SK-N-SH (cell line): ENCODE results near the gene TMCC3. TPM values are rescaled to one million over a fixed set of nuclear protein-coding genes. Genes with fewer than 3 reads are reported as not detected.

Experiments
- CTCF ChIA-PET: fragments of 300-600, 350-600 bp; formaldehyde crosslinking; extraction: SDS; loops from one replicate; lab custom pipeline; 2021; lab: Yijun Ruan, JAX
- POLR2A ChIA-PET: fragments of 350-600 bp; sonication (Branson Sonifier 250); formaldehyde crosslinking; extraction: SDS; loops from one replicate; lab custom pipeline; 2020; ENCODE audit warnings: antibody characterized with exemption, inconsistent platforms; lab: Yijun Ruan, JAX
- DNase-seq: peaks from one replicate; pipeline ENCODE4 v3.0.0; 2012
- H2AFZ ChIP-seq: fragments of 200-600 bp; sonication (generic); 2 replicates; pipeline ENCODE4 v1.8.1; 2016; ENCODE audit warnings: antibody characterized with exemption, mild to moderate bottlenecking, low read depth
- H3F3A ChIP-seq: fragments of 200-600 bp; sonication (generic); replicated peaks from 2 replicates; pipeline ENCODE3; 2016; ENCODE audit warnings: antibody characterized with exemption, mild to moderate bottlenecking; ENCODE audit not compliant: insufficient read depth
- H3K27ac ChIP-seq, 2 experiments: fragments of 200-500 bp in 1 of 2; fragments of 200-600 bp in 1 of 2; sonication (Bioruptor generic) in 1 of 2; sonication (generic), shearing (Covaris generic) in 1 of 2; 2 replicates each; pipeline versions ENCODE4 v1.5.1 to v1.6.1; 2014 to 2016; ENCODE audit warnings: low read depth in 2 of 2, inconsistent platforms in 1 of 2, low read length in 1 of 2, mild to moderate bottlenecking in 1 of 2, mixed read lengths in 1 of 2
- H3K27me3 ChIP-seq: fragments of 200-600 bp; sonication (generic), shearing (Covaris generic); 2 replicates; pipeline ENCODE4 v1.6.1; 2016; ENCODE audit warnings: mixed run types; ENCODE audit not compliant: insufficient read depth
- H3K36me3 ChIP-seq, 2 experiments: fragments of 200-500 bp in 1 of 2; fragments of 200-600 bp in 1 of 2; sonication (Bioruptor generic) in 1 of 2; sonication (generic) in 1 of 2; replicated peaks in 1 of 2; 2 replicates each; pipeline versions ENCODE3 to v1.5.1; 2014 to 2016; ENCODE audit warnings: low read length in 1 of 2, mild to moderate bottlenecking in 1 of 2; ENCODE audit not compliant: insufficient read depth in 2 of 2, control insufficient read depth in 1 of 2
- H3K4me1 ChIP-seq, 2 experiments: fragments of 200-500 bp in 1 of 2; fragments of 200-600 bp in 1 of 2; sonication (Bioruptor generic) in 1 of 2; sonication (generic), shearing (Covaris generic) in 1 of 2; 2 replicates each; pipeline versions ENCODE4 v1.5.1 to v1.6.1; 2014 to 2016; ENCODE audit warnings: low read depth in 1 of 2, low read length in 1 of 2, mixed run types in 1 of 2; ENCODE audit not compliant: insufficient read depth in 2 of 2, control insufficient read depth in 1 of 2
- H3K4me2 ChIP-seq: fragments of 200-600 bp; sonication (generic), shearing (Covaris generic); 2 replicates; pipeline ENCODE4 v1.6.1; 2017; ENCODE audit warnings: mixed run types
- H3K4me3 ChIP-seq, 2 experiments: fragments of 200-500 bp in 1 of 2; fragments of 200-600 bp in 1 of 2; sonication (Bioruptor generic) in 1 of 2; sonication (generic), shearing (Covaris generic) in 1 of 2; 2 replicates each; pipeline versions ENCODE4 v1.5.1 to v1.8.1; 2014 to 2016; ENCODE audit warnings: low read depth in 2 of 2, inconsistent platforms in 1 of 2, low read length in 1 of 2, mild to moderate bottlenecking in 1 of 2, mixed read lengths in 1 of 2, moderate library complexity in 1 of 2
- H3K79me2 ChIP-seq: fragments of 200-600 bp; sonication (generic); 2 replicates; pipeline ENCODE4 v1.8.1; 2017; ENCODE audit warnings: mild to moderate bottlenecking; ENCODE audit not compliant: insufficient read depth
- H3K9ac ChIP-seq: fragments of 200-600 bp; sonication (generic); 2 replicates; pipeline ENCODE4 v1.6.1; 2017; ENCODE audit warnings: mixed run types
- H3K9me2 ChIP-seq: fragments of 200-600 bp; sonication (generic); 2 replicates; pipeline ENCODE4 v1.6.1; 2017; ENCODE audit warnings: mixed run types
- H3K9me3 ChIP-seq: fragments of 200-600 bp; sonication (generic); 2 replicates; pipeline ENCODE4 v1.6.1; 2017; ENCODE audit warnings: mixed run types, mild to moderate bottlenecking, moderate library complexity
- H4K20me1 ChIP-seq: fragments of 200-600 bp; sonication (generic); 2 replicates; pipeline ENCODE4 v1.6.1; 2017; ENCODE audit warnings: mild to moderate bottlenecking, mixed run types; ENCODE audit not compliant: insufficient read depth
- CTCF ChIP-seq: fragments of 200-600 bp; sonication (generic); IDR thresholded peaks from 2 replicates; pipeline ENCODE4 v1.6.1; 2017; ENCODE audit warnings: antibody characterized with exemption, mild to moderate bottlenecking, moderate library complexity
- ELF1 ChIP-seq: IDR thresholded peaks from 2 replicates; pipeline ENCODE4 v1.4.0; 2012
- EP300 ChIP-seq, 2 experiments: IDR thresholded peaks; 2 replicates each; pipeline versions ENCODE4 v1.4.0 to v1.6.1; 2012; ENCODE audit warnings: borderline replicate concordance in 1 of 2, low read depth in 1 of 2, low read length in 1 of 2
- EZH2phosphoT487 ChIP-seq: fragments of 200-600 bp; sonication (generic); IDR thresholded peaks from 2 replicates; pipeline ENCODE4 v1.6.1; 2017; ENCODE audit warnings: low read depth, mixed run types, mild to moderate bottlenecking, antibody characterized with exemption, moderate library complexity, borderline replicate concordance
- GATA2 ChIP-seq: sonication (generic); formaldehyde crosslinking; IDR thresholded peaks from 2 replicates; pipeline ENCODE4 v1.5.0; 2020; ENCODE audit warnings: mild to moderate bottlenecking, missing genetic modification reagents
- MAX ChIP-seq: IDR thresholded peaks from 2 replicates; pipeline ENCODE4 v1.4.0; 2012; ENCODE audit warnings: low read depth
- NFIC ChIP-seq: IDR thresholded peaks from 2 replicates; pipeline ENCODE4 v1.4.0; 2012; ENCODE audit warnings: borderline replicate concordance
- PBX3 ChIP-seq: IDR thresholded peaks from 2 replicates; pipeline ENCODE4; 2012
- POLR2AphosphoS5 ChIP-seq: IDR thresholded peaks from 2 replicates; pipeline ENCODE4 v1.6.1; 2012; ENCODE audit warnings: low read depth, low read length
- SIN3A ChIP-seq: IDR thresholded peaks from 2 replicates; pipeline ENCODE4 v1.6.1; 2012; ENCODE audit warnings: low read depth, mild to moderate bottlenecking, low read length, moderate library complexity, borderline replicate concordance
- TEAD4 ChIP-seq: IDR thresholded peaks from 2 replicates; pipeline ENCODE4 v1.4.0; 2012; ENCODE audit warnings: mild to moderate bottlenecking, borderline replicate concordance; ENCODE audit not compliant: insufficient read depth
- YY1 ChIP-seq: IDR thresholded peaks from 2 replicates; pipeline ENCODE4 v1.4.0; 2012; ENCODE audit warnings: low read depth, mild to moderate bottlenecking
- WGBS: methylation state at CpG from one replicate; pipeline ENCODE4 v1.1.6; 2017; ENCODE audit warnings: low lambda C conversion rate; 5-methylcytosine and 5-hydroxymethylcytosine counted together
- polyA plus RNA-seq, 3 experiments: library from polyadenylated mRNA; depleted of rRNA; stranded (reverse); fragments of >200 nt; gene quantifications; 2 replicates each; pipeline ENCODE4 v1.2.3, GENCODE V29; 2012

The TMCC3 gene
- polyA plus RNA-seq, 1 of the 3 experiments (the other 2 are of a cell fraction), result 0.53 TPM

GRCh38 chr12:94592080-94592479 is 58.3 kb downstream of the TMCC3 start (continued):
- TF ChIP-seq CTCF, result no peak
- TF ChIP-seq NFIC, result no peak
- no peak for TF ChIP-seq MAX
- no peak for TF ChIP-seq SIN3A
- TF ChIP-seq EZH2phosphoT487, result no peak
- TF ChIP-seq EP300 (IDR thresholded peaks at IDR 0.05; ENCODE audit: borderline replicate concordance in 1 of 2, low read depth in 1 of 2, low read length in 1 of 2), result no peak
- TF ChIP-seq, all 33 proteins: peak for 0

- no peaks in the 10 kb centered on the region for H3F3A ChIP-seq
- H3K4me2 ChIP-seq, result no peak overlapping the region
- CTCF ChIA-PET, result no interaction called here
- H2AFZ ChIP-seq, result no peak overlapping the region
- H3K36me3 ChIP-seq, result no peaks in the 10 kb centered on the region
- no peak overlapping the region for H3K27ac ChIP-seq
- peaks cover 0 to 2% of the 10 kb centered on the region in 2 experiments; a peak in 1 of 4 replicates for H3K4me1 ChIP-seq
- no peaks in the 10 kb centered on the region for H3K79me2 ChIP-seq
- H3K27me3 ChIP-seq, result no peaks in the 10 kb centered on the region
- H3K9me3 ChIP-seq, result no peaks in the 10 kb centered on the region
- WGBS, result 73% methylated on average over 8 of the region's 8 CpGs
- DNase-seq, result peak; percentile 67
- no peaks in the 10 kb centered on the region for H4K20me1 ChIP-seq
- POLR2A ChIA-PET, result interaction anchor here (1.3 kb wide), 1 partner anchor 12 kb away, joined by 3 read pairs; no protein-coding TSS in a partner anchor
- TF ChIP-seq TEAD4 (no peak), GATA2 (CRISPR knock-in tag) (peak; percentile 5; the same call in 1 of the 2 replicates), PBX3 (no peak), CTCF (no peak), POLR2AphosphoS5 (no peak), YY1 (no peak), EP300 (IDR thresholded peaks at IDR 0.05; ENCODE audit: borderline replicate concordance in 1 of 2, low read depth in 1 of 2, low read length in 1 of 2) (peak in 1 of 2 experiments; percentile 74; a peak in 2 of 4 replicates), ELF1 (no peak)
- TF ChIP-seq, all 33 proteins: peak for 2
- Histone ChIP-seq H3K9me2 (no peaks in the 10 kb centered on the region), H3K4me3 (no peak overlapping the region), H3K9ac (no peak overlapping the region)
Observed at GRCh38 chr12:94590428-94590827, 59.9 kb downstream of the TMCC3 start.
